Hippocampal formation (tissue), 2 donors: Measurements from ENCODE around the gene PODXL2.
"Not testable (repeated sequence)": the region's sequence is repeated elsewhere in the genome, so short reads cannot be mapped to it uniquely, and the experiment has no call there.

Experiments used
- DNase-seq, 2 donors: peaks; one replicate each; lab custom pipeline; 2025; lab: John Stamatoyannopoulos, UW

PODXL2 gene

GRCh38 chr3:127628788-127629466 is at the start of gene PODXL2:
TSS of gene PODXL2 (plus strand) at chr3:127629185. CDS start at chr3:127629220, 35 bp downstream.
- peak in 1 of 2 donors; percentile 22 for DNase-seq

GRCh38 chr3:127580327-127581060 is 48.5 kb upstream of the PODXL2 start:
- DNase-seq, result no peak

- no peak for DNase-seq
Observed at GRCh38 chr3:127584734-127585133, 44.3 kb upstream of the PODXL2 start.

- no peak for DNase-seq
Observed at GRCh38 chr3:127585163-127585812, 43.7 kb upstream of the PODXL2 start.

GRCh38 chr3:127585813-127586413 is 43.1 kb upstream of the PODXL2 start:
- no peak for DNase-seq

GRCh38 chr3:127587876-127588275 is 41.1 kb upstream of the PODXL2 start:
- DNase-seq, result no peak

- no peak for DNase-seq
Observed at GRCh38 chr3:127588806-127589577, 40.0 kb upstream of the PODXL2 start.

- DNase-seq, result no peak
Observed at GRCh38 chr3:127589600-127590281, 39.2 kb upstream of the PODXL2 start.

- DNase-seq, result no peak
Observed at GRCh38 chr3:127590282-127590592, 38.7 kb upstream of the PODXL2 start.

GRCh38 chr3:127590593-127591465 is 38.2 kb upstream of the PODXL2 start, which contains the start of gene TPRA1:
TSS of gene TPRA1 (minus strand) at chr3:127590733. CDS start at chr3:127580146, 10,587 bp downstream.
- DNase-seq, result peak; percentile 90 to 97

GRCh38 chr3:127593178-127593577 is 35.8 kb upstream of the PODXL2 start:
- DNase-seq, result no peak

- DNase-seq, result no peak
Observed at GRCh38 chr3:127595303-127595702, 33.7 kb upstream of the PODXL2 start.

- no peak for DNase-seq
Observed at GRCh38 chr3:127597020-127597771, 31.8 kb upstream of the PODXL2 start.

- DNase-seq, result no peak
Observed at GRCh38 chr3:127598841-127599570, 30.0 kb upstream of the PODXL2 start.

GRCh38 chr3:127600749-127601456 is 28.1 kb upstream of the PODXL2 start:
- no peak for DNase-seq

GRCh38 chr3:127604035-127604434 is 24.9 kb upstream of the PODXL2 start:
- DNase-seq, result no peak

- DNase-seq, result no peak
Observed at GRCh38 chr3:127604546-127605165, 24.3 kb upstream of the PODXL2 start.

GRCh38 chr3:127605547-127605946 is 23.4 kb upstream of the PODXL2 start:
- DNase-seq, result not testable (repeated sequence)
